Activated CD8-positive, alpha-beta T cell treated with anti-CD3 and anti-CD28 coated beads, Interleukin-2, amount 10 ng/mL, durations not matched to agents 7 days and 5 days (primary cell): ENCODE measurements around the gene FZR1. TPM values are rescaled to one million over a fixed set of nuclear protein-coding genes. Genes with fewer than 3 reads are reported as not detected.
"Not testable (repeated sequence)": the region's sequence is repeated elsewhere in the genome, so short reads cannot be mapped to it uniquely, and the experiment has no call there.

Experiments
- ATAC-seq: fragments of 150-1000 bp; cut with Tn5 transposase; one replicate; pipeline ENCODE4 v1.10.0; 2021; ENCODE audit warnings: moderate library complexity
- CTCF ChIA-PET: fragments of 350-600 bp; sonication (Branson Sonifier 250); formaldehyde crosslinking; loops from one replicate; lab custom pipeline; 2021; ENCODE audit warnings: antibody characterized with exemption; lab: Charles Lee
- POLR2A ChIA-PET: fragments of 350-600 bp; sonication (Branson Sonifier 250); formaldehyde crosslinking; loops from one replicate; lab custom pipeline; 2021; ENCODE audit warnings: antibody characterized with exemption; lab: Charles Lee
- DNase-seq: peaks from one replicate; pipeline ENCODE4 v3.0.0-alpha.2; 2020
- H3K27ac Mint-ChIP-seq: one replicate; pipeline ENCODE4 v1.8.0; 2021; ENCODE audit warnings: mild to moderate bottlenecking, mixed read lengths
- H3K27me3 Mint-ChIP-seq: one replicate; pipeline ENCODE4 v1.8.0; 2021; ENCODE audit warnings: low read depth, mixed read lengths
- H3K36me3 Mint-ChIP-seq: one replicate; pipeline ENCODE4 v1.8.0; 2021; ENCODE audit warnings: low read depth, mixed read lengths
- H3K4me1 Mint-ChIP-seq: one replicate; pipeline ENCODE4 v1.8.0; 2021; ENCODE audit warnings: low read depth, mixed read lengths
- H3K4me3 Mint-ChIP-seq: one replicate; pipeline ENCODE4 v1.8.0; 2021; ENCODE audit warnings: mild to moderate bottlenecking, mixed read lengths
- H3K9me3 Mint-ChIP-seq: one replicate; pipeline ENCODE4 v1.8.0; 2022; ENCODE audit warnings: mixed read lengths; ENCODE audit not compliant: insufficient read depth
- total RNA-seq, 2 experiments: library from RNA; stranded (reverse); gene quantifications; one replicate each; pipeline ENCODE4 v1.2.3, GENCODE V29; 2021

Gene FZR1
- total RNA-seq, 2 experiments from 2014 or later = 72.7 to 81.6 TPM

GRCh38 chr19:3503036-3503572, 3.0 kb upstream of the FZR1 start:
- DNase-seq = no peak
- Mint-ChIP-seq H3K36me3 (peaks cover 17% of the 10 kb centered on the region), H3K4me3 (no peak overlapping the region), H3K9me3 (no peaks in the 10 kb centered on the region), H3K4me1 (peaks cover 44% of the 10 kb centered on the region), H3K27ac (no peak overlapping the region), H3K27me3 (no peaks in the 10 kb centered on the region)
- ChIA-PET POLR2A (interaction anchor here (0.5 to 1.2 kb wide), 2 partner anchors 8 to 503 kb away, joined by 3 read pairs; no protein-coding TSS in a partner anchor), CTCF (interaction anchor here (1.3 to 10.1 kb wide), 2 partner anchors 18 to 42 kb away, joined by 3 to 62 read pairs; partner anchors contain the start of gene SMIM44)
- no peak for ATAC-seq

DNA sequence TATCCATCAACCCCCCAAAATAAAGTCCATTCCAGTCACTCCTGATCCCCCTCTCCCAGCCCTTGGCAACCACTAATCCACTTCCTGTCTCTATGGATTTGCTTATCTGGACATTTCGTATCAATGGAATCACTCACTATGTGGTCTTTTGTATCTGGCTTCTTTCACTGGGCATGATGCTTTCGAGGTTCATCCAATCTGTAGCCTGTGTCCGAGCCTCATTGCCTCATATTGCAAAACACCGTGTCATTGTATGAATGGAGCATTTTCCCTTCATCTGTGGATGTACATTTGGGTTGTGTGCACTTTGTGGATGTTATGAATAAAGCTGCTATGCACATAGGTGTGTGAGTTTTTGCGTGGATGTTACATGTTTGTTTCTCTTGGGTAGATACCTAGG, 1.4 kb upstream of the FZR1 start:
- CTCF ChIA-PET = interaction anchor here (10.1 kb wide), 1 partner anchor 19 kb away, joined by 62 read pairs; the partner anchor contains the start of gene SMIM44
- H3K27me3 Mint-ChIP-seq = no peaks in the 10 kb centered on the region
- H3K4me1 Mint-ChIP-seq = peaks cover 53% of the 10 kb centered on the region

DNA sequence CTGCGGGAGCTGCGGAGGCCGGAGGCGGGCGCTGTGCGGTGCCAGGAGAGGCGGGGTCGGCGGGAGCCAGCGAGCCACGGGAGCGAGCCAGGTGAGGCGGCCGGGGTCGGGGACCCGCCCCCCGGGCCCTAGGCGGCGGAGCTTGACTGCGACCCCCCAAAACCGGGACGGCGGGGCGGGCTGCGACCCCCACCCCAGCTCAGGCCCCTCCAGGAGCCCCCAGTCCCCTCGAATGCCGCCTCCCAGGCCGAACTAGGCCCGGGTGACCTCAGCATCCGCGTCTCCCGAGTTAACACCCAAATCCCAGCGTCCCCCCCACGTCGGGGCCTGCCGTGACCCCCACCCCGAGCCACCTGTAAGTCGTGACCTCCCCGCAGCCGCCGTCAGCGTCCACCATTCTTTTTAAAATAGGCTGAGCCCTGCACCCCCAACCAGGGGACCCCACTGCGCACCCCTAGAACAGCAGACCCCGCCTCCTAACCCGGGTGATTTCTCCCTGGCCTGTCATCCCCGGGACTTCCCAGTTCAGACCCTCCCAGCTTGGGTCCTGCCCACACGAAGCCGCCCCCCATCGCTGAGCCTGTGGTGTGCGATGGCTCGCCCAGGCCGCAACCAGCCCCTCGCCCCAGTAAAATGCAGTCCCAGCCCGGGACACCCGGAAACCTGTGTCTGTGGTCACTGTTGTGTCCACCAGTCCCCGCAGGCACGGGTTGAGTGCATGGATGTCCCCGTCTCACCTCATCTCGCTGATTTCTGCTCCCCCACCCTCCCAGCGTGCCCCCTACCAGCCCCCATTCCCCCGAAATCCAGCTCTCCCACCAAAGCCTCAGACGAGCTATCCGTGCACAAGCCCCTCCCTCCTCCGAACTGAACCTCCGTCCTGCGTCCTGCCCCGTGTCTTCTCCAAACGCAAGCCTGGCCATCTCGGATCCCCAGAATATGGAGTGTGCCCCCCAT, 551 bp downstream of the FZR1 start:
- Mint-ChIP-seq H3K9me3 (no peaks in the 10 kb centered on the region), H3K27me3 (no peaks in the 10 kb centered on the region), H3K4me3 (peak overlapping the region; percentile 95), H3K27ac (peak overlapping the region; percentile 91), H3K4me1 (peaks cover 45% of the 10 kb centered on the region), H3K36me3 (peaks cover 35% of the 10 kb centered on the region)
- DNase-seq (peak; percentile 46), ATAC-seq (peak; percentile 2)
- ChIA-PET POLR2A (interaction anchor here (0.9 to 1.5 kb wide), 2 partner anchors 27 to 71 kb away, joined by 4 to 5 read pairs; no protein-coding TSS in a partner anchor), CTCF (interaction anchor here (10.1 kb wide), 1 partner anchor 21 kb away, joined by 62 read pairs; the partner anchor contains the start of gene SMIM44)

More for the DNA sequence above, 1.4 kb upstream of the FZR1 start:
- Mint-ChIP-seq H3K27ac (peak overlapping the region; percentile 99), H3K4me3 (peak overlapping the region; percentile 82), H3K36me3 (peaks cover 30% of the 10 kb centered on the region), H3K9me3 (no peaks in the 10 kb centered on the region)
- ATAC-seq (no peak), DNase-seq (no peak)
- POLR2A ChIA-PET = interaction anchor here (0.7 to 1.1 kb wide), 2 partner anchors 128 to 554 kb away, joined by 3 read pairs; no protein-coding TSS in a partner anchor

DNA sequence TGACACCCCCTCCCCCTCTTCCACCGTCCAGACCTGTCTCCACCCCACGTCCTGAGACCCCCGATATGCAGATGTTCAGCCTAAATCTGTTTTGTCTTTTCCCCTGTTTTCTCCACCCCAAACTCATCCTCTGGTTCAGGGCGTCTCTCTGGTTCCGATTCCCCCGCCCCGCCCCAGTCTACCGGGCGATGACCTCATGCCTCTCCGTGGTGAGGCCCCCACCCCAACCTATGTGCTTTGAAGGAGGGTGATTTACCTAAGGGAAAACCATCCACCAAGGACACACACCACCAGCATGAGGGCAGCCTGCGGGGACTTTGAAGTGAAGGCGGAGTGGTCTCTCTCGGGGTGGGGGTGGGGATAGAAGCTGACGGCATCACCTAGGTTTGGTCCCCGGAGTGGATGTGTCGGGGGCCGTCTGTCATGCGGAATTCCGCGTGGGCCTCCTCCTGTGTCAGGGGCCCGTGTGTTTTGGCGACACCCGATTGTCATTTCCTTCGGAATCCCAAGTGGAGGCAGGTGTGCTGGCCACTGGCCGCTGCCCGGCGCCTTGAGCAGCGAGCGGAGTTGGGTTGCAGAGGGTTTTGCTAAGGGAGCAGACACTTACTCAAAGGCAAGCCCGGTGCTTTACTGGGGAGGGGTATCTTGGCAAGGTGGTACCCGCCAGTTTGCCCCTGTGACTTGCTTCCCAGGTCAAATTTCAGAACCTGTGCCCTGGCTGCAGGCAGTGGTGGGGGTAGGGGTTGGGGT, 1.4 kb downstream of the FZR1 start:
- CTCF ChIA-PET = no interaction called here
- H3K4me3 Mint-ChIP-seq = peak overlapping the region; percentile 95
- H3K27ac Mint-ChIP-seq = peak overlapping the region; percentile 91
- DNase-seq = peak; percentile 32
- no peak for ATAC-seq
- peaks cover 35% of the 10 kb centered on the region for H3K36me3 Mint-ChIP-seq
- POLR2A ChIA-PET = interaction anchor here (1.5 kb wide), 1 partner anchor 28 kb away, joined by 4 read pairs; no protein-coding TSS in a partner anchor
- no peaks in the 10 kb centered on the region for H3K27me3 Mint-ChIP-seq
- H3K4me1 Mint-ChIP-seq = peaks cover 45% of the 10 kb centered on the region
- no peaks in the 10 kb centered on the region for H3K9me3 Mint-ChIP-seq

GRCh38 chr19:3508121-3508661, 2.1 kb downstream of the FZR1 start:
- H3K4me3 Mint-ChIP-seq = peak overlapping the region; percentile 56
- POLR2A ChIA-PET, DNase-seq, H3K9me3 Mint-ChIP-seq, ATAC-seq, CTCF ChIA-PET, H3K27me3 Mint-ChIP-seq: not testable (repeated sequence)
- peaks cover 35% of the 10 kb centered on the region for H3K36me3 Mint-ChIP-seq
- H3K27ac Mint-ChIP-seq = peak overlapping the region; percentile 25
- H3K4me1 Mint-ChIP-seq = peaks cover 45% of the 10 kb centered on the region

DNA sequence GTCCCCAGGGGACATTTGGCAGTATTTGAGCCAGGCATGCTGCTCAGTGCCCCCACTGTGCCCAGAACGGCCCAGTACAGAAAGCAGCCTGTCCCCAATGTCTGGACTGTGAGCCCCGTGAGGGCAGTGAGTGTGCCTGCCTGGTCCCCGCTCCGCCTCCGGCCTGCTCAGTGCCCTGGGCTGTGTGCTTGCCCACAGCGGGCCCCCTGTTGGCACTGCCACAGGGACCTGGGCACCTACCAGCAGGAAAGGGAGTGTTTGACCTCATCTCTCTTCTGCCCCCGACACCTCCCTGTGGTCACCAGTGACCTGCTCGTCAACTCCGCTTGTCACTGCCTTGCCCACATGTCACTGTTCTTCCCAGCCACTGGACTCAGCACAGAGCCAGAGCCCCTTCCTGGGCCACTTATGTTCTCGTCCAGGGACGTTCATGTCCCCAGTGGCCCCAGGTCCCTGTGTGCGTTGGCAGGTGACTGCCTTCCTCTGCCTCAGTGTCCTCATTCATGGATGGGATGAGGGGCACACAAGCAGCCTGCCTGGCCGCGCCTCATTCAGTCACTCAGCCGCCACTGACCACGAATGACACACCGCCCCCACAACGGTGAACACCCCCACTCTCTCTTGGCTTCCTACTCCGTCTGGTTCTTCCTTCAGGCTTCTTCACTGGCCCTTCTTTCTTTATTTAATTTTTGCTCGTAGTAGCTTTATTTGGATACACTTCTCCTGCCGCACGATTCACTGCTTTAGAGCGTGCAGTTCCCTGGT, 2.8 kb downstream of the FZR1 start:
- no peak for ATAC-seq
- Mint-ChIP-seq H3K27me3 (no peaks in the 10 kb centered on the region), H3K4me3 (peak overlapping the region; percentile 43), H3K27ac (peak overlapping the region; percentile 69), H3K36me3 (peaks cover 35% of the 10 kb centered on the region), H3K4me1 (peaks cover 45% of the 10 kb centered on the region), H3K9me3 (no peaks in the 10 kb centered on the region)
- DNase-seq = no peak
- ChIA-PET CTCF (no interaction called here), POLR2A (no interaction called here)

DNA sequence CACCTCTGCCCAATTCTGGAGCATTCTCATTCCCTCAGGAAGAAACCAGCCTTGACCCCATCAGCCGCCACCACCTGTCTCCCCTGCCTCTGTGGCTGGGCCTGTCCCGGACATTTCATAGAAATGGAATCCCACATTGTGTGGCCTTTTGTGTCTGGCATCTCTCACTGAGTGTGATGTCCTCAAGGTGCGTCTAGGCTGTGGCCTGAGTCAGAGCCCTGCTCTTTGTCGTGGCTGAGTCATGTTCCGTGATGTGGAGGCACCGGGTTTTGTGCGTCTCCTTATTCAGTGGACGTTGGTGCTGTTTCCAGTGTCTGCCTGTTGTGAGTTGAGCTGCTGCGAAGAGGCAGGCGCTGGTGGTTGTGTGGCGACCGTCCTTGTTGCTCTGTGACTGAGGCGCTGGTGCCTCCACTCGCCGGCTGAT, 3.5 kb downstream of the FZR1 start:
- peaks cover 35% of the 10 kb centered on the region for H3K36me3 Mint-ChIP-seq
- DNase-seq = no peak
- no peaks in the 10 kb centered on the region for H3K27me3 Mint-ChIP-seq
- ChIA-PET CTCF (no interaction called here), POLR2A (no interaction called here)
- H3K27ac Mint-ChIP-seq = peak overlapping the region; percentile 69
- no peaks in the 10 kb centered on the region for H3K9me3 Mint-ChIP-seq
- peaks cover 47% of the 10 kb centered on the region for H3K4me1 Mint-ChIP-seq
- no peak for ATAC-seq
- peak overlapping the region; percentile 43 for H3K4me3 Mint-ChIP-seq

GRCh38 chr19:3510727-3511126, 4.6 kb downstream of the FZR1 start:
- H3K4me3 Mint-ChIP-seq = no peak overlapping the region
- CTCF ChIA-PET = no interaction called here
- H3K9me3 Mint-ChIP-seq = no peaks in the 10 kb centered on the region
- POLR2A ChIA-PET = no interaction called here
- ATAC-seq (no peak), DNase-seq (no peak)
- H3K27ac Mint-ChIP-seq = no peak overlapping the region
- H3K27me3 Mint-ChIP-seq = no peaks in the 10 kb centered on the region
- H3K4me1 Mint-ChIP-seq = peaks cover 41% of the 10 kb centered on the region
- H3K36me3 Mint-ChIP-seq = peaks cover 34% of the 10 kb centered on the region

- ATAC-seq = no peak
- DNase-seq = no peak
- Mint-ChIP-seq H3K27ac (no peak overlapping the region), H3K27me3 (no peaks in the 10 kb centered on the region), H3K9me3 (no peaks in the 10 kb centered on the region), H3K4me3 (no peak overlapping the region), H3K36me3 (peaks cover 33% of the 10 kb centered on the region), H3K4me1 (peaks cover 49% of the 10 kb centered on the region)
- ChIA-PET POLR2A (no interaction called here), CTCF (no interaction called here)
These were observed 5.6 kb downstream of the FZR1 start for GRCh38 chr19:3511506-3512251.

- CTCF ChIA-PET = no interaction called here
- ATAC-seq = no peak
- Mint-ChIP-seq H3K4me3 (no peak overlapping the region), H3K27me3 (no peaks in the 10 kb centered on the region), H3K36me3 (peaks cover 25% of the 10 kb centered on the region), H3K27ac (no peak overlapping the region), H3K9me3 (no peaks in the 10 kb centered on the region), H3K4me1 (peaks cover 46% of the 10 kb centered on the region)
- no peak for DNase-seq
- POLR2A ChIA-PET = no interaction called here
These were observed 6.6 kb downstream of the FZR1 start for GRCh38 chr19:3512562-3513228.
